Lower leg skin (tissue), 4 donors: ENCODE data around the gene CNPY1. TPM values are rescaled to one million over a fixed set of nuclear protein-coding genes. Genes with fewer than 3 reads are reported as not detected.

Source experiments
- DNase-seq, 2 donors: peaks; one replicate each; pipeline ENCODE4 v3.0.0-alpha.2; 2019; ENCODE audit warnings: low spot score in 2 of 2
- H3K4me3 ChIP-seq: fragments of 200-600 bp; sonication (generic); 2 replicates; pipeline ENCODE4 v1.5.1; 2017; ENCODE audit warnings: mild to moderate bottlenecking, low read depth; ENCODE audit not compliant: poor library complexity, severe bottlenecking
- CTCF ChIP-seq, 3 donors: fragments of 450-650 bp; IDR thresholded peaks; one replicate each; pipeline ENCODE4 v1.5.1; 2016; ENCODE audit warnings: antibody characterized with exemption in 3 of 3, mild to moderate bottlenecking in 3 of 3, moderate library complexity in 2 of 3
- POLR2A ChIP-seq, 2 donors: fragments of 450-650 bp; IDR thresholded peaks; one replicate each; pipeline ENCODE4 v1.6.1; 2016 to 2017; ENCODE audit warnings: antibody characterized with exemption in 2 of 2, mild to moderate bottlenecking in 1 of 2, moderate library complexity in 1 of 2
- WGBS, 2 donors: methylation state at CpG; one replicate each; pipeline ENCODE4 v1.1.5; 2018; 5-methylcytosine and 5-hydroxymethylcytosine counted together
- intact Hi-C: fragments of 100-400 bp; cut with DNase I; formaldehyde crosslinking; loops from one replicate; pipeline ENCODE4 v1.15.0; 2023; ENCODE audit warnings: low total_unique reads
- total RNA-seq, 4 donors: library from RNA; depleted of rRNA; stranded (reverse); fragments of >200 nt; gene quantifications; one replicate each; pipeline ENCODE4 v1.1.0, GENCODE V29; 2016

Gene CNPY1
- total RNA-seq, 4 donors from 2014 or later, result not detected

- intact Hi-C loops, result no loop called here
- DNase-seq, result no peak
- TF ChIP-seq POLR2A (IDR thresholded peaks at IDR 0.05) (no peak), CTCF (IDR thresholded peaks at IDR 0.05) (no peak)
- WGBS, 2 donors, result 73 to 89% methylated on average over 12 of the region's 12 CpGs
- H3K4me3 ChIP-seq, result no peak overlapping the region
These were observed 917 bp upstream of the CNPY1 start for GRCh38 chr7:155547161-155547791.

- TF ChIP-seq CTCF (IDR thresholded peaks at IDR 0.05), result no peak
- no peak for TF ChIP-seq POLR2A (IDR thresholded peaks at IDR 0.05)
- WGBS, 2 donors, result 78 to 84% methylated on average over 9 of the region's 9 CpGs
- no peak for DNase-seq
- no peak overlapping the region for H3K4me3 ChIP-seq
- intact Hi-C loops, result no loop called here
These were observed 1.0 kb downstream of the CNPY1 start for GRCh38 chr7:155545348-155545747.

GRCh38 chr7:155544485-155544884, 1.9 kb downstream of the CNPY1 start:
- intact Hi-C loops, result no loop called here
- 74 to 80% methylated on average over 7 of the region's 7 CpGs for WGBS, 2 donors

GRCh38 chr7:155543926-155544325, 2.4 kb downstream of the CNPY1 start:
- intact Hi-C loops, result no loop called here
- no peak overlapping the region for H3K4me3 ChIP-seq
- WGBS, 2 donors, result 81 to 85% methylated on average over 9 of the region's 9 CpGs
- no peak for DNase-seq
- TF ChIP-seq POLR2A (IDR thresholded peaks at IDR 0.05), result no peak
- no peak for TF ChIP-seq CTCF (IDR thresholded peaks at IDR 0.05)

More at GRCh38 chr7:155544485-155544884, 1.9 kb downstream of the CNPY1 start:
- no peak for DNase-seq
- TF ChIP-seq POLR2A (IDR thresholded peaks at IDR 0.05) (no peak), CTCF (IDR thresholded peaks at IDR 0.05) (no peak)
- no peak overlapping the region for H3K4me3 ChIP-seq

GRCh38 chr7:155543011-155543876, 3.1 kb downstream of the CNPY1 start:
- intact Hi-C loops, result no loop called here
- WGBS, 2 donors, result 77 to 78% methylated on average over 21 of the region's 21 CpGs
- DNase-seq, result no peak
- no peak overlapping the region for H3K4me3 ChIP-seq
- no peak for TF ChIP-seq CTCF (IDR thresholded peaks at IDR 0.05)
- TF ChIP-seq POLR2A (IDR thresholded peaks at IDR 0.05), result no peak
